SU-DHL-6 (cell line): Measurements from ENCODE around the gene SBF1.

Experiments used
- CTCF ChIP-seq: fragments of 200-600 bp; sonication (generic); IDR thresholded peaks from one replicate; pipeline ENCODE4 v1.5.1; 2017; ENCODE audit warnings: antibody characterized with exemption, mild to moderate bottlenecking, low read length, moderate library complexity; ENCODE audit not compliant: insufficient read depth, poor library complexity, severe bottlenecking
- EZH2phosphoT487 ChIP-seq: fragments of 200-600 bp; sonication (generic), shearing (Covaris generic); conservative IDR thresholded peaks from 2 replicates; pipeline ENCODE4 v1.6.1; 2018; ENCODE audit warnings: mild to moderate bottlenecking, antibody characterized with exemption, low read length, moderate library complexity, mixed read lengths

GRCh38 chr22:50416996-50417395 lies 57.8 kb downstream of the SBF1 start:
- TF ChIP-seq CTCF (no peak), EZH2phosphoT487 (no peak)
